ENCODE results near the gene RBM47.

The RBM47 gene

DNA sequence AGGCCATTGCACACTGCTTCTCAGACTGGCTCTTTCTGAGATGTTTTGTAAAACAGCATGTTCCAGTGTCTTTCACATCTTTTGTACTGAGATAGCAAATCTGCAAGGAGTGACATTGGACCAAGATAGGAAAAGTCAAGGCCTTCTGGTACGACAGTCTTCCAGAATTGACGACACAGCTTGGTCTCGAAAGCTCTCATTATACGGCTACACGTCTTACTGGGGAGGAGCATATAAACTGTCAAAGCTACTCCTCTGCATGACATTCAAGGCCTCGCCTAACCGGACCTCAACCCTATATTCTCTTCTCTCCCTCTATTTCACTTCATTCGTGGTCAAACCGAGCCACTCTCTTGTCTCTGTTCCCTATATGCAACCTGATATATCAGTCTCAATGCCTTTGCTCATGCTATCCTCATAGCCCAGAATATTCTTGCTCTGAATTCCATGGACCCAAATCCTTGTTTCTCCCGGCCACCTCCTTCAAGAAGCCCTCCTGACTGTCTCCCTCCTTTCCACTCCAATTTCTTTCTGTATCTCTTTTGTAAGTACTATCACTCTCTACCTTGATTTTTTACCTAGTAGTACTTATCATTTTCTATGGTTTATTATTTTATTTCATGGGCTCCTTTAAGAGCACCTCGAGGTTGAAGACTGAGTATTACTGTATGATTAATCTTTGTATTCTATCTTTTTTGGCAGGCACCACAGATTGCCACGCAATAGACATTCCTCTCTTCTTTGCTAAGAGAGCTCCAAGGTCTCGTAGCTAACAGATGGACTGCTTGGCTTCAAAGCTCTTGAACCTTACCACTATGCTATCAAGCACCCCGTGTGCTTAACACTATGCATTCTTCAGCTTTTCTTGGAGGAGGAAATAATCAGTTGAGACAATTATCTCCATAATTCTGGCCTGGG, 35.1 kb downstream of the RBM47 start:
- no peak for DNase-seq (ENCODE audit: low read depth, low spot score)

GRCh38 chr4:40592034-40592433, 37.6 kb downstream of the RBM47 start:
- DNase-seq (ENCODE audit: low read depth, low spot score), result no peak
- H3K27ac ChIP-seq, result no peak overlapping the region

More for the DNA sequence above, 35.1 kb downstream of the RBM47 start:
- H3K27ac ChIP-seq, result peak overlapping the region; percentile 12

DNA sequence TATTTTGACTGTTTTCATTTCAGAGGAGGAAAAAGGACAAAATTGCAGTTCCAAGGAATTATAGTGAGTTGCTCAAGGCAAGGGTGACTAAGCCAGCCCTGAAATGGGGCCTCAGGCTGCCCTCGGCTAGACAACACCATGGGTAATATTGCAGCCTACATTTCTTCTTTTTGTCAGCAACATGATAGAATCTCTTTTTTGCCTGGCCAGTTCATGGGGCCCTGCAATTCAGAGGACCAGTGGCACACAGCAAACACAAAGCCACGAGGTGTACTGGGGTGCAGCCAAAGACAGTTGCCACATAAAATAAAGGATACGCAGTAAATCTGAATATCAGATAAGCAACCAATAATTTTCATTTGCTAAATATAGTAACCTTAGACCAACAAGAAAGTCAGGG, 41.8 kb downstream of the RBM47 start:
- no peak for DNase-seq (ENCODE audit: low read depth, low spot score)
- peak overlapping the region; percentile 5 for H3K27ac ChIP-seq

DNA sequence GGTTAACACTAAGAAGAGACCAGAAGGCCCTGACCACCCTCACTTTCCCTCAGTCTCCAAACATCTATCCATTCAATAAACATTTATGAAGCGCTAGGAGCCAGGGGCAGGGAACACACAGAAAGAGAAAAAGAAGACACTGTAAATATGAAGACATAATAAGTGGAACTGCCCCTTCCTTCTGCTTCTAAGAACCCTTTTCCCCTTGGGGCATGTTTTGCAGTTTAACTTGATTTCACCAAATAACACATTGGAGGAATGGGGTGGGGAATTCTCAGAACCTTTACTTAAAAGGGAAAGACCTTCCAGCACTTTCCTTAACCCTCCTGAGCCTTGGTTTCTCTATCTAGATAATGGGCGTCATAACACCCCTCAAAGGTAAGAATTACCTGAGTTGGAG, 42.3 kb downstream of the RBM47 start:
- no peak for DNase-seq (ENCODE audit: low read depth, low spot score)
- peak overlapping the region; percentile 5 for H3K27ac ChIP-seq

DNA sequence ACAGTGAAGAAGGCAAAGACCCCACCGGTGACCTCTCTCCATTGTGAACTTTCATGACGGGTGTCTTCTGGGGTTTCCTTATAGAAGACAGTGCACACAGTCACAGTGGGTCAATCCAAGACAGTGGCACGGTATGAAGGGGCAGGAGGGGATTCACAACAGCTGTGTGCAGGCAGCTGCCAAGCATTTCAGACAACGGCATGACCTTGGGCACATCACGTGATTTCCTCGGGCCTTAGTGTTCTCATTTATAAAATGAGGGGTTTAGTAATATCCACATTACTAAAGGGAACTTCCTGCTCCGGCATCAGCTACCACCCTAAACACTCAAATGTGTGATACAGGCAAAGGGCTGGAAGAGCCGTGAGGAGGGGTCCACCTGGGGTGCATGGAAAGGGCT, 42.9 kb downstream of the RBM47 start:
- no peak overlapping the region for H3K27ac ChIP-seq

DNA sequence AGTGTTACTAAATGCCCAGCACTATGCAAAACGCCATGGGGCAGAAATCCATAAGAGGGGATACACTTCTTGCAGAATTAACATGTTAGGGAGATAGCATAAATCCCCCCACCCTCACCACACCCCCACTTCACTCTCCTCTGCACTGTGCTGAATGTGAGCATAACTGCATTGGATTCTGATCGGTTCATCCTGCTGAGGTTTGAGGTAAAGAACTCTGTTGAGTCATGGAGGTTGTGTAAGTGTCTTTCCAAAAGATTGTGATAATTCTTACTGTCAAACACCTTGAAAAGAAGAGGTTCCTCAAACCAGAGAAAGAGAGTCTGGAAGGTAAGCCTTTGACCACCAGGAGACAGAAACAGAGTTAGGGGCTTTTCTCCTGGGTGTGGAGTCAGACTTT, 43.6 kb downstream of the RBM47 start:
- peak overlapping the region; percentile 35 for H3K27ac ChIP-seq
- DNase-seq (ENCODE audit: low read depth, low spot score), result no peak

More for the DNA sequence above, 42.9 kb downstream of the RBM47 start:
- no peak for DNase-seq (ENCODE audit: low read depth, low spot score)

GRCh38 chr4:40585201-40585799, 44.4 kb downstream of the RBM47 start:
- H3K27ac ChIP-seq, result peak overlapping the region; percentile 35
- no peak for DNase-seq (ENCODE audit: low read depth, low spot score)

GRCh38 chr4:40584517-40585141, 45.0 kb downstream of the RBM47 start:
- H3K27ac ChIP-seq, result no peak overlapping the region
- DNase-seq (ENCODE audit: low read depth, low spot score), result no peak

- H3K27ac ChIP-seq, result no peak overlapping the region
Observed at GRCh38 chr4:40583850-40584439, 45.7 kb downstream of the RBM47 start.

DNA sequence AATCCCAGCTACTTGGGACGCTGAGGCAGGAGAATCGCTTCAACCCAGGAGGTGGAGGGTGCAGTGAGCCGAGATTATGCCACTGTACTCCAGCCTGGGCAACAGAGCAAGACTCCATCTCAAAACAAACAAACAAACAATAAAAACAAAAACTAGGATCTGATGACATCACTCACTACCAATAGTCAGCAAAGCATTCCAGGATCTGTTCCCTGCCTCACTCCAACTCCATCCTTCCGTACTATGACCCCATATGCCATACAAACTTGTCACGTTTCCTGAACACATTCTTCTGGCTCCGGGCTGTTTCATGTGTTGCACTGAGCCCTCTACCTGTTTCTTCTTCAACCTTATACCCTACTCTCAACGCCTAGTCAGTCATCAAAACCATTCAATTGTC, 47.3 kb downstream of the RBM47 start:
- no peak for DNase-seq (ENCODE audit: low read depth, low spot score)
- H3K27ac ChIP-seq, result no peak overlapping the region

More at GRCh38 chr4:40583850-40584439, 45.7 kb downstream of the RBM47 start:
- no peak for DNase-seq (ENCODE audit: low read depth, low spot score)

- no peak for DNase-seq (ENCODE audit: low read depth, low spot score)
- peak overlapping the region; percentile 96 for H3K27ac ChIP-seq
Observed at GRCh38 chr4:40581254-40582140, 48.2 kb downstream of the RBM47 start.

- peak; percentile 71 for DNase-seq (ENCODE audit: low read depth, low spot score)
Observed at GRCh38 chr4:40579983-40580382, 49.7 kb downstream of the RBM47 start.

GRCh38 chr4:40577588-40578253, 51.9 kb downstream of the RBM47 start:
- peak overlapping the region; percentile 96 for H3K27ac ChIP-seq

More at GRCh38 chr4:40579983-40580382, 49.7 kb downstream of the RBM47 start:
- peak overlapping the region; percentile 96 for H3K27ac ChIP-seq

DNA sequence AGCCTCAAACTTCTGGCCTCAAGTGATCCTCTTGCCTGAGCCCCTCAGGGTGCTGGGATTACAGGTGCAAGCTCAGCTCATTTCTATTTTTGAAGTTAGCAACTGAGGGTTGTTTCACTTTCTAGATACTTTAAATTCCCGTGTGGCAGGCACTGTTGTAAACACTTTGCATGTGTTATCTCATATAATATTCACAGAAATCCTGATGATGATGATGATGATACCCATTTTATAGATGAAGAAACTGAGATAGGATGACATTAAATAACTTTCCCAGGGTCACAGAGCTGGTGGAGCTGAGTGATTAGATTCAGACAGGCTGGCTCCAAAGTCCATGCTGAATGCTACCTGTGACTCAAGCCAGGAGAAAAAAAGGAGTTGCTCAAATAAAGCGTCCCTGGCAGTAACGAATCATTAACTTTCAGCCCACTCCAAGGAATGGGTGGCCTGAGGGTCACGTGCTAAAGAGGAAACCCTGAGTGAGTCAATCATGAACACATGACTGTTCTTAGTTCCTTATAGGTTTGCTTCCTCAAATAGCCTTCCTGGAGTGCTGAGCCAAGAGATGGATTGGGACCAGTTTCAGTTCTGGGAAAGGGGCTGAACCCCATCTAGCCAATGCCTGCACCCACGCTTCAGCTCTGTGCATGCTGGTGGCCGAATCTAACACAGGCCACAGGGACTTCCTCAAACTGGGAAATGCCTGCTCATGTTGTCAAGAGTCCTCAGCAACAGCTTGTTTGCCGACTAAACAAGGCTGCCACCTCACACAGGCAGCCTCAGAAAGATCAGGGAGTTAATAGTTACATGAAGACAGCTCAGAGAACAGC, 52.8 kb downstream of the RBM47 start:
- peak; percentile 92 for DNase-seq (ENCODE audit: low read depth, low spot score)
- H3K27ac ChIP-seq, result peak overlapping the region; percentile 96

More at GRCh38 chr4:40577588-40578253, 51.9 kb downstream of the RBM47 start:
- no peak for DNase-seq (ENCODE audit: low read depth, low spot score)

DNA sequence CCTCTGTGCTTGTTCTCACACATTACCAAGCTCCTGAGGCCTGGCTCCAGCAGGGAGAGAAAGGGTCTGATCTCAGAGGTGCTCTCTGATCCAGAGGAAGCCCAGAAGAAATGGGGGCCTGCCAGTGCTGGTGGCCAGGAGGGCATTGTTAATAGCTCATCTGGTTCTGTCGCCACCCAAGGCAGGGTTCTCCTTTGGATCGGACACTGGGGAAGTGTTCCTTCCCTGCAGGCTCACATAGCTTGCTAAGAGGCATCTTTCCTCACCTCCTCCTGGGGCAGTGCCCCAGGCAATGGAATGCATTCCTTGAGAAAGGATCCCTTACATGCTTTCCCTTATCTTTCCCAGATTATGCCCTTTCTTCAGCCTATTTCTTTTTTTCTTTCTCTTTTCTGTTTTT, 53.8 kb downstream of the RBM47 start:
- peak overlapping the region; percentile 96 for H3K27ac ChIP-seq
- no peak for DNase-seq (ENCODE audit: low read depth, low spot score)

GRCh38 chr4:40573593-40574311, 55.9 kb downstream of the RBM47 start:
- DNase-seq (ENCODE audit: low read depth, low spot score), result no peak
- no peak overlapping the region for H3K27ac ChIP-seq

- DNase-seq (ENCODE audit: low read depth, low spot score), result no peak
- H3K27ac ChIP-seq, result no peak overlapping the region
Observed at GRCh38 chr4:40572692-40573310, 56.9 kb downstream of the RBM47 start.

Data from epithelial cell of prostate (primary cell).